Measurements from ENCODE around the gene MSMB. TPM values are rescaled to one million over a fixed set of nuclear protein-coding genes. Genes with fewer than 3 reads are reported as not detected.

MSMB gene
- total and polyA plus RNA-seq, 9 of the 15 experiments (the other 6 are each of a cell fraction or from before 2014, with no cell fraction given), result 0.21 to 0.60 TPM; not detected in 7

GRCh38 chr10:46022978-46023702 lies 22.9 kb downstream of the MSMB start (continued):
- TF ChIP-seq, protein P1, sequence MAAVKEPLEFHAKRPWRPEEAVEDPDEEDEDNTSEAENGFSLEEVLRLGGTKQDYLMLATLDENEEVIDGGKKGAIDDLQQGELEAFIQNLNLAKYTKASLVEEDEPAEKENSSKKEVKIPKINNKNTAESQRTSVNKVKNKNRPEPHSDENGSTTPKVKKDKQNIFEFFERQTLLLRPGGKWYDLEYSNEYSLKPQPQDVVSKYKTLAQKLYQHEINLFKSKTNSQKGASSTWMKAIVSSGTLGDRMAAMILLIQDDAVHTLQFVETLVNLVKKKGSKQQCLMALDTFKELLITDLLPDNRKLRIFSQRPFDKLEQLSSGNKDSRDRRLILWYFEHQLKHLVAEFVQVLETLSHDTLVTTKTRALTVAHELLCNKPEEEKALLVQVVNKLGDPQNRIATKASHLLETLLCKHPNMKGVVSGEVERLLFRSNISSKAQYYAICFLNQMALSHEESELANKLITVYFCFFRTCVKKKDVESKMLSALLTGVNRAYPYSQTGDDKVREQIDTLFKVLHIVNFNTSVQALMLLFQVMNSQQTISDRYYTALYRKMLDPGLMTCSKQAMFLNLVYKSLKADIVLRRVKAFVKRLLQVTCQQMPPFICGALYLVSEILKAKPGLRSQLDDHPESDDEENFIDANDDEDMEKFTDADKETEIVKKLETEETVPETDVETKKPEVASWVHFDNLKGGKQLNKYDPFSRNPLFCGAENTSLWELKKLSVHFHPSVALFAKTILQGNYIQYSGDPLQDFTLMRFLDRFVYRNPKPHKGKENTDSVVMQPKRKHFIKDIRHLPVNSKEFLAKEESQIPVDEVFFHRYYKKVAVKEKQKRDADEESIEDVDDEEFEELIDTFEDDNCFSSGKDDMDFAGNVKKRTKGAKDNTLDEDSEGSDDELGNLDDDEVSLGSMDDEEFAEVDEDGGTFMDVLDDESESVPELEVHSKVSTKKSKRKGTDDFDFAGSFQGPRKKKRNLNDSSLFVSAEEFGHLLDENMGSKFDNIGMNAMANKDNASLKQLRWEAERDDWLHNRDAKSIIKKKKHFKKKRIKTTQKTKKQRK (IDR thresholded peaks at IDR 0.05; ENCODE audit: borderline replicate concordance, low read depth, low read length), result no peak
- TF ChIP-seq CCNT2 (IDR thresholded peaks at IDR 0.05; ENCODE audit: borderline replicate concordance, extremely low read depth, insufficient read length, low read depth, low read length) (peak; percentile 96), ZNF778 (CRISPR knock-in tag; IDR thresholded peaks at IDR 0.05) (no peak), ZNF175 (CRISPR knock-in tag; IDR thresholded peaks at IDR 0.05; ENCODE audit: low read depth) (no peak), THRAP3 (IDR thresholded peaks at IDR 0.05; ENCODE audit: borderline replicate concordance) (no peak), NEUROD1 (IDR thresholded peaks at IDR 0.05; ENCODE audit: borderline replicate concordance, low read depth, low read length, partially characterized antibody) (no peak), KAT8 (IDR thresholded peaks at IDR 0.05; ENCODE audit: low read depth) (no peak), PHF20 (IDR thresholded peaks at IDR 0.05; ENCODE audit: partially characterized antibody) (peak; percentile 13), ZNF764 (CRISPR knock-in tag; IDR thresholded peaks at IDR 0.05; ENCODE audit: low read depth) (no peak), ZNF518B (CRISPR knock-in tag; IDR thresholded peaks at IDR 0.05) (no peak), ZBTB17 (CRISPR knock-in tag; IDR thresholded peaks at IDR 0.05) (peak; percentile 82), ARID1B (IDR thresholded peaks at IDR 0.05) (peak; percentile 64), CBFA2T2 (conservative IDR thresholded peaks at IDR 0.05) (no peak), ZNF143 (CRISPR knock-in tag; IDR thresholded peaks at IDR 0.05) (no peak)
- TF ChIP-seq, protein P2, sequence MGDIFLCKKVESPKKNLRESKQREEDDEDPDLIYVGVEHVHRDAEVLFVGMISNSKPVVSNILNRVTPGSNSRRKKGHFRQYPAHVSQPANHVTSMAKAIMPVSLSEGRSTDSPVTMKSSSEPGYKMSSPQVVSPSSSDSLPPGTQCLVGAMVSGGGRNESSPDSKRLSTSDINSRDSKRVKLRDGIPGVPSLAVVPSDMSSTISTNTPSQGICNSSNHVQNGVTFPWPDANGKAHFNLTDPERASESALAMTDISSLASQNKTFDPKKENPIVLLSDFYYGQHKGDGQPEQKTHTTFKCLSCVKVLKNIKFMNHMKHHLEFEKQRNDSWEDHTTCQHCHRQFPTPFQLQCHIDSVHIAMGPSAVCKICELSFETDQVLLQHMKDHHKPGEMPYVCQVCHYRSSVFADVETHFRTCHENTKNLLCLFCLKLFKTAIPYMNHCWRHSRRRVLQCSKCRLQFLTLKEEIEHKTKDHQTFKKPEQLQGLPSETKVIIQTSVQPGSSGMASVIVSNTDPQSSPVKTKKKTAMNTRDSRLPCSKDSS (IDR thresholded peaks at IDR 0.05; ENCODE audit: low read depth, partially characterized antibody), result no peak
- TF ChIP-seq, protein P3, sequence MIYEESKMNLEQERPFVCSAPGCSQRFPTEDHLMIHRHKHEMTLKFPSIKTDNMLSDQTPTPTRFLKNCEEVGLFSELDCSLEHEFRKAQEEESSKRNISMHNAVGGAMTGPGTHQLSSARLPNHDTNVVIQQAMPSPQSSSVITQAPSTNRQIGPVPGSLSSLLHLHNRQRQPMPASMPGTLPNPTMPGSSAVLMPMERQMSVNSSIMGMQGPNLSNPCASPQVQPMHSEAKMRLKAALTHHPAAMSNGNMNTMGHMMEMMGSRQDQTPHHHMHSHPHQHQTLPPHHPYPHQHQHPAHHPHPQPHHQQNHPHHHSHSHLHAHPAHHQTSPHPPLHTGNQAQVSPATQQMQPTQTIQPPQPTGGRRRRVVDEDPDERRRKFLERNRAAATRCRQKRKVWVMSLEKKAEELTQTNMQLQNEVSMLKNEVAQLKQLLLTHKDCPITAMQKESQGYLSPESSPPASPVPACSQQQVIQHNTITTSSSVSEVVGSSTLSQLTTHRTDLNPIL (CRISPR knock-in tag; IDR thresholded peaks at IDR 0.05), result no peak
